Left cardiac atrium (tissue), 4 donors: ENCODE results near the gene PPIF. TPM values are rescaled to one million over a fixed set of nuclear protein-coding genes. Genes with fewer than 3 reads are reported as not detected.
A peak's percentile ranks its signal among the peaks of the same experiment; 100 is the strongest.

Experiments
- ATAC-seq, 2 donors: fragments of 200-7000 bp; cut with Tn5 transposase; one replicate each; pipeline ENCODE4 v1.9.1; 2020; ENCODE audit warnings: mild to moderate bottlenecking in 2 of 2, moderate library complexity in 2 of 2
- DNase-seq: peaks from one replicate; pipeline ENCODE4 v3.0.0-alpha.2; 2020
- intact Hi-C, 2 donors: fragments of 100-400 bp; cut with DNase I; formaldehyde crosslinking; loops; one replicate each; pipeline versions ENCODE4 v1.14.1 to v1.15.1; 2022 to 2023
- total RNA-seq, 2 donors: library from RNA; stranded (reverse); fragmentation: NEBNext Ultra II Directional; extraction: Animal tissue kit (Norgen Biotek cat#: 25700); gene quantifications; one replicate each; pipeline ENCODE4 v1.2.1, GENCODE V29; 2021
- donor health status: DM: no; HTN: yes; CAD: no.
- donor health status: DM: no; HTN: yes; CAD: no; lungs with severe emphysema.
- donor health status: DM: yes; HTN: yes; CAD: no.
- donor health status: Dilated cardiomyopathy.

The PPIF gene
- total RNA-seq, 2 donors from 2014 or later, result 110 to 155 TPM

DNA sequence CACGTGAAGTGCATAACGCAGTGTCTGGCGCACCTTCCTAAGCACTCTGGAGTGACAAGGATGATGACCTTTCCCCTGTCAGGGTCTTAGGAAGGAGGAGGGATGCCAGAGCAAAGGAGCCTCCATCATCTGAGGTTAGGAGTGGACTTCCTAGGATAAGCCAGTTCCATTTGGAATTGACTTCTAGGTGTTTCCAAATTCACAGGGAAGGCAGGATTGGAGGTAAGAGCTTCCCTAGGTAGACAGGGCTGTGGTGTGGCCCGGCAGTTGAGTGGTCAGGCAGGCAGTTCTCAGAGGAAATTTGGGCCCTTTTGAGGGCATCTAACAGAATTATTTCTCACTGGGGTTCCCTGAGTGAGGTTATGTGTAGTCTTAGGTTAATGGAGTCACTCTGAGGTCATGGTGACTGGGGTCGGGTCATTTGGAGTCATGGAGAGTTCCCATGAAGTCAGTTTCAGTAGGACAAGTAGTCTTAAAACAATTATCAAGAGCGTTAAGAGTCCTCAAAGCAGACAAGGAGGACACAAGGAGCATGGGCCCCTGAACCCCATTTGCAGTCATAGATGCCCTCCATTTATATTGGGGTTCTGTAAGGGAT lies 8.2 kb downstream of the PPIF start:
- no peak for DNase-seq
- intact Hi-C loops, result no loop called here
- ATAC-seq, result no peak

DNA sequence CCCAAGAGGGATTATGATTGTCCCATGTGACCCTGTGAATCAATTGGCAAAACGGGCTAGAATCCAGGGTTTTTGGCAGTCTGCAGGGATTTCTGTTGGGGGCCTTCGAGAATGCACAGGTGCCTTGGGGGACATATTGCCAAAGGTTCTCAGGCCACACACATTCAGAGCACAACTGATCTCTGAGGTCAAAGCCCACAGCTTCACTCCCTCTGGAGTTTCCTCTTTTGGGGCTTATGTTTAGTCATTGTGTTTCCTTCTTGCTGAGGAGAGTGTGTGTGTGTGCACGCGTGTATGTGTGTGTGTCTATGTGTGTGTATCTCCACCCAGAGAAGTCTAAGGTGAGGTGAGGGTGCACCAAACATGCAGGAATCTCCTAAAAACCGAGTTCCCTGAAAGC lies 8.8 kb downstream of the PPIF start:
- intact Hi-C loops, result no loop called here
- DNase-seq (no peak), ATAC-seq (no peak)

- DNase-seq, result no peak
- no peak for ATAC-seq
- intact Hi-C loops, result no loop called here
Observed at GRCh38 chr10:79357180-79357579, 9.9 kb downstream of the PPIF start.

DNA sequence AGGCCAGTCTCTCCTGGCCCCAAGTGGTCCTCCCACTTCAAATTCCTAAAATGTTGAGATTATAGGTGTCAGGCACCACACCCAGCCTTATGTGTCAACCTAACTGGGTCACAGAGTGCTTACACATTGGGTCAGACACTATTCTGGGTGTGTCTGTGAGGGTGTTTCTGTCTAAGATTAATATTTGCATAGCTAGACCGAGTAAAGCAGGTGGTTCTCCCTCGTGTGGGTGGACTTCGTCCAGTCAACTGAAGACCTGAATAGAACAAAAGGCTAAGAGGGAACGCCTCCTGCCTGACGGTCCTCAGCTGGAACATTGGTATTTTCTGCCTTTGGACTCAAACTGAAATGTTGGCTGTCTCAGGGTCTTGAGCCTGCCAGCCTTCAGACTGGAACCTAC lies 11.5 kb downstream of the PPIF start:
- intact Hi-C loops, result no loop called here
- ATAC-seq, result peak in 1 of 2 donors; percentile 10

GRCh38 chr10:79359816-79360498 lies 12.7 kb downstream of the PPIF start:
- intact Hi-C loops, result no loop called here
- no peak for ATAC-seq
- DNase-seq, result no peak

More for the DNA sequence above, 11.5 kb downstream of the PPIF start:
- DNase-seq, result no peak

GRCh38 chr10:79360499-79361342 lies 13.5 kb downstream of the PPIF start:
- intact Hi-C loops, result no loop called here
- no peak for ATAC-seq
- no peak for DNase-seq

DNA sequence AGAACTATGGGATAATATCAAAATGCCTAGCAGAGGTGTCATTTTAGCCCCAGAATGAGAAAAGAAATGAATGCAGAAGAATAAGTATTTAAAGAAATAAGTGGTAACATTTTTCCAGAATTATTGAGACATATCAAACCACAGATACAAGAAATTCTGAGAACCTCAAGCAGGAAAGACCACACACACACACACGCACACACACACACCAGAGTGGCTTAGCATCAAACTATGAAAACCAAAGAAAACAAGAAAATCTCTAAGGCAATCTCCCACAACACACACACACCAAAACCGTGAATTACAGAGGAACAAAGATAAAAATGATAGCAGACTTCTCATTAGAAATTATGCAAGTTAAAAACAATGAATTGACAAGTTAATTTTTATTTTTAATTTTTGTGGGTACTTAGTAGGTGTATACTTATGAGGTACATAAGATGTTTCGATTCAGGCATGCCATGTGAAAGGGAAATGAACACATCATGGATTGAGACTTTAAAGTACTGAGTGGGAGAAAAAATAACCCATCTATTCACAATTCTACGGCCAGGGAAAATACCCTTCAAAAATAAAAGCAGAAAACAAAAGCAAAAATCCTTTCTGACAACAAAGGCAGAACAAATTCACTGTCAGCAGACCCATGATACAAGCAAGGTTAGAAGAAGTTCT lies 14.6 kb downstream of the PPIF start:
- DNase-seq (no peak), ATAC-seq (no peak)
- intact Hi-C loops, result no loop called here

GRCh38 chr10:79367426-79368189 lies 20.3 kb downstream of the PPIF start:
- intact Hi-C loops, result no loop called here
- ATAC-seq (no peak), DNase-seq (no peak)

GRCh38 chr10:79372871-79373270 lies 25.6 kb downstream of the PPIF start:
- intact Hi-C loops, result loop anchor here in 1 of 2 donors (5.0 kb wide), 1 partner anchor 94 kb away; no protein-coding TSS in a partner anchor
- DNase-seq (no peak), ATAC-seq (no peak)

DNA sequence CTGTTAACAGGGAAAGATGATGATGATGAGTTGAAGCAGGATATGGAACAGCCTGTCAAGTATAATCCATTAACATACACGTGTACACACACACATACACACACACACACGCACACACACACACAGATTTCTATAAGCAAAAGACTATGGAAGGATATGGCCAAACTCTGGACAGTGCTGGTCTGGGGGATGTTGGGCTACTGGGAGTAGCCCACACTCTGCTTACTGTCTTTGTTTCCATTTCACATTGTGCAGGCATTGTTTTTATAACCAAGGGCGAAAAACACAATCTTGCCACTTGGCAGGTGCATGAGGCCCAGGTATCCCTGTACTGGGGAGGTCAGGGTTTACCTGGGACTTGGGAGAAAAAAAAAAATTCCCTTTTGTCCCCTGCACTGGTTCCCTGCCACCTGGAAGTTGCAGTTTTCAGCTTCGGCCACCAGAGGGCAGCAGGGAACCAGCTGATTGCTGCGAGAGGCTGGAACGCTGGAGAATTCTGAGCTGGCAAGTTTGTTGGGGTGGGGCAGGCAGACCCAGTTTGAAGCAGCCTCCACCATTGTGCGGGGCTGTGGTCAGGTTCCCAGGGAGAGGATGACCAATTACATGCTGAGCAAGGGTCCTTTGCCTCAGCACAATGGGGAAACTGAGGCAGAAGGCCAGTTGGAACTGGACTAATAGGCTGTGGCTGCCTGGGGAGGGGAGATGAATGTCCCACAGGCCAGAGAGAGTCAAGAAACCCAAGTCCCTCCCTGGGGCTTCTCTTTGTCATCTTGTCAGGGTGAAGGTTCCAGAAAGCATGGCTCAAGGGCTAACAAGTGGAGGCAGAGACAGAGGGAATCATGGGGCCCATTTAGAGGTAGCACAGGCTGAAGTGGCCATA lies 27.3 kb downstream of the PPIF start:
- ATAC-seq, result peak; percentile 60 to 69
- DNase-seq, result peak; percentile 85
- intact Hi-C loops, result loop anchor here (1.0 to 5.0 kb wide), 3 partner anchors 93 to 113 kb away; no protein-coding TSS in a partner anchor

DNA sequence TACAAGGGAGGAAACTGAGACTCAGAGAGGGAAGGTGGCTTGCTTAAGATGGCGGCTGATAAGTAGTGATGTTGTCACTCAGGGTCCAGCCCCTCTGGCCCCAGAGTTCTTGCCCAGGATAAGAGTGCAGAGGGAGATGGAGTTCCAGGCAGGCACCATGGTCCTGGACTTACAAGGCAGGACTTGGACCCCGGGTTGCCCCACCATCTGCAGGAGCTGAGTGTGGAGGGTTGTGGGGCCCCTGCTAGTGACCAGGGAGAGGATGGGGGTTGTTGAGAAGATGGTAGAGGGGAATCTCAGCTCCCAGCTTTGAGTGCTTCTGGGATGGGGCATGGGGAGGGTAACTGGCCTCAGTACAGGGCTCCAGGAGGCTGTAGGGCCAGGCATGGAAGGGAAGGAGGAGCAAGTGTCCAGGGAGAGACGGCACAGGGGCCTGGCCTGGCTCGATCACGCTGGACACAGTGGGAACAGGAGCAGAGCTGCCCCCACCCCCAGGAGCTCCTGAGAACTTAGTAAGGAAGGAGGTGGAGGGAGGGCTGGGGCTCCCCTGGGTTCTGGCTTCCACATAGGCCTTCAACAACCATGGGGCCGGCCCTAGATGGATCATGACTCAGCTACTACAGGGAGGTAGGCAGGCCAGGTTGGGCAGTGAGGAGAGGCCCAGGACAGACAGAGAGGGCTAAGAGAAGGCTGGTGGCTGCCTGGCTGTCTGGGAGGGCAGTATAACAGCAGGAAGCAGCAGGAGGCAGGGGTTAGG lies 28.2 kb downstream of the PPIF start:
- intact Hi-C loops, result loop anchor here in 1 of 2 donors (5.0 kb wide), 1 partner anchor 112 kb away; no protein-coding TSS in a partner anchor
- DNase-seq (peak; percentile 14), ATAC-seq (peak in 1 of 2 donors; percentile 2)

DNA sequence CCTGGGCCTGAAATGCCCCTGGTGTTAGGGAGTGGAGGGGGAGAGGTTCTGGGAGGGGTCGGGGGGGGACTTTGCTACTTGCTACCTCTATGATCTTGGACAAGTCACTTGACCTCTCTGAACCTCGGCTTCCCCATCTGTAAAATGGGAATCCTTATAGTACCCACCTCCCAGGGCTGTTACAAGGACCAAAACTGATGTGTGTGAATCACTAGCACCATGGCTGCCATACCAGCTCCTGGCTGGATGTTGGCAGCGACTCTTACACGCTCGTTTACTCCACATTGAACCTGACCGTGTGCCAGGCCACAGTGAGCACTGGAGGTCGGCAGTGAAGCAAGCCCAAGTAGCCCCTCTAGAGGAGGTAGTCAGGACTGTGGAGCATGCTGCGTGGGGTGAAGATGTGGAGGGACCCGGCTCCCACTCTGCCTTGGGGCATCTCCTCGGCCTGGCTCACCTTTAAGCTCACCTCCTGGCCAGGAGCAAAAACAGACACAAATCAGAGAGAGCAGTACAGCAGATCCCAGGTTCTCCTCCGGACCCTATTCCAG lies 28.9 kb downstream of the PPIF start:
- DNase-seq (peak; percentile 14), ATAC-seq (no peak)
- intact Hi-C loops, result loop anchor here in 1 of 2 donors (5.0 kb wide), 1 partner anchor 111 kb away; no protein-coding TSS in a partner anchor

DNA sequence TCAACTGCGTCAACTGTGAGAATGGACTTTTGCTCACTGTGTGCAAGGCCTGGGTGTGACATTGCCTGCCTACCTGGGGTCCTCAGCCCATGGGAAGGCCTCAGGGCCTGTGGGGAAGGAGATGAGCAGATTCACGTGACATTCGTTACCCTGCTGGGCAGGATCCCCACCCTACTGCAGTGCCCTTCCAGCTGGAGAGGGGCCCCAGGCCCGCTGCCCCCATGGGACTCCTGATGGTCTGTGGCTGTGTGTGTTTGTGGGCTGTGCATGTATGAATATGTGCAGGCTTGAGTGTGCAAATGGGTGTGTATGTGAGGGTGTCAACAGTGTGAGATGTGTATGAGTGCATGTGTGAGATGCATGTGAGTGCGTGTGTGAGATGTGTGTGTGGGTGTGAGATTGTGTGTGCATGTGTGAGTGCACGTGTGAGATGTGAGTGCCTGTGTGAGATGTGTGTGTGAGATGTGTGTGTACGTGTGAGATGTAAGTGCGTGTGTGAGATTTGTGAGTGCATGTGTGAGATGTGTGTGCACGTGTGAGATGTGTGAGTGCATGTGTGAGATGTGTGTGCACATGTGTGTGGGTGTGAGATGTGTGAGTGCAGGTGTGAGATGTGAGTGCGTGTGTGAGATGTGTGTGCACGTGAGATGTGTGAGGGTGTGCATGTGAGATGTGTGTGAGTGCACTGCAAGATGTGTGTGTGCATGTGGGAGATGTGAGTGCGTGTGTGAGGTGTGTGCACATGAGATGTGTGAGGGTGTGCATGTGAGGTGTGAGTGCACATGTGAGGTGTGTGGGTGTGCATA lies 29.7 kb downstream of the PPIF start:
- ATAC-seq (no peak), DNase-seq (peak; percentile 10)
- intact Hi-C loops, result loop anchor here in 1 of 2 donors (5.0 kb wide), 1 partner anchor 110 kb away; no protein-coding TSS in a partner anchor

DNA sequence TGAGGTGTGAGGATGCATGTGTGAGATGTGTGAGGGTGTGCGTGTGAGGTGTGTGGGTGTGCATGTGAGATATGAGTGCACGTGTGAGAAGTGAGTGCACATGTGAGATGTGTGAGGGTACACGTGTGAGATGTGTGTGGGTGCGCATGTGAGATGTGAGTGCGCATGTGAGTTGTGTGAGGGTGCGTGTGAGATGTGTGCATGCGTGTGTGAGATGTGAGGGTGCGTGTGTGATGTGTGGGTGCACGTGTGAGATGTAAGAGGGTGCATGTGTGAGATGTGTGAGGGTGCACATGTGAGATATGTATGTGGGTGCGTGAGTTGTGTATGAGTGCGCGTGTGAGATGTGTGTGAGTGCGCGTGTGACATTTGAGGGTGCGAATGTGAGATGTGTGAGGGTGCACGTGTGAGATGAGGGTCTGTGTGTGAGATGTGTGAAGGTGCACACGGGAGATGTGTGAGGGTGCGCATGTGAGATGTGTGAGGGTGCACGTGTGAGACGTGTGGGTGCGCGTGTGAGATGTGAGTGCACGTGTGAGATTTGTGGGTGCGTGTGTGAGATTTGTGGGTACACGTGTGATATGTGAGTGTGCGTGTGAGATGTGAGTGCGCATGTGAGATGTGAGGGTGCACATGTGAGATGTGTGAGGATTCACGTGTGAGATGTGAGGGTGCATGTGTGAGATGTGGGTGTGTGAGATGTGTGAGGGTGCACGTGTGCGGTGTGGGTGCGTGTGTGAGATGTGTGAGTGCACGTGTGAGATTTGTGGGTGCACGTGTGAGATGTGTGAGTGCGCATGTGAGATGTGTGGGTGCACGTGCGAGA lies 30.5 kb downstream of the PPIF start:
- no peak for ATAC-seq
- intact Hi-C loops, result loop anchor here in 1 of 2 donors (5.0 kb wide), 1 partner anchor 110 kb away; no protein-coding TSS in a partner anchor
- peak; percentile 12 for DNase-seq

GRCh38 chr10:79378383-79378646 lies 31.0 kb downstream of the PPIF start:
- ATAC-seq (no peak), DNase-seq (peak; percentile 6)
- intact Hi-C loops, result loop anchor here in 1 of 2 donors (5.0 kb wide), 1 partner anchor 109 kb away; no protein-coding TSS in a partner anchor
